Stimulated activated CD8-positive, alpha-beta memory T cell treated with anti-CD3 and anti-CD28 coated beads, Interleukin-4, amount 100 ng/mL, for 1 hour (primary cell): ENCODE measurements around the gene LENG8.
"Not testable (repeated sequence)": the region's sequence is repeated elsewhere in the genome, so short reads cannot be mapped to it uniquely, and the experiment has no call there.

Source experiments
- DNase-seq, 2 donors: peaks; one replicate each; pipeline ENCODE4 v3.0.0-alpha.2; 2020; ENCODE audit warnings: low read depth in 2 of 2, low spot score in 1 of 2

The LENG8 gene

GRCh38 chr19:54509200-54509940, 60.4 kb downstream of the LENG8 start:
- not testable (repeated sequence) for DNase-seq
